ENCODE results near the gene WDR35.

The WDR35 gene

DNA sequence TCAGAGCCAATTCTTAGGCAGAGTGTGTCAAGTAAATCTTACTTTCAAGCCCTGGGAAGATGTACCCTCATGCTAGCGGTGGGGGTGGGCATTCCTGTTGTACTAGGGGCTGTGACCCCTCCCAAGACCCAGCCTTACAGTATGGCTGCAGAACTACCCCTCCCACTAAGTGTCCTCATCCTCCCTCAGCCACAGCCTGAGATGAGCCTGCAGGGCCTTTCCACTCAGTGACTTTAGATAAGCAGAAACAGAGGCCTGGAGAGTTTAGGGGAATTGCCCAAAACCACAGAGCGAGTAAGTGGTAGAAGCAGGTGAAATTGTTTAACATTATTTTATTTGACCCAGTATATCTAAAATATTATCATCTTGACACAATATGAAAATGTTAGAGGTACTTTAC is 124.8 kb downstream of the WDR35 start:
- no peak for DNase-seq

DNA sequence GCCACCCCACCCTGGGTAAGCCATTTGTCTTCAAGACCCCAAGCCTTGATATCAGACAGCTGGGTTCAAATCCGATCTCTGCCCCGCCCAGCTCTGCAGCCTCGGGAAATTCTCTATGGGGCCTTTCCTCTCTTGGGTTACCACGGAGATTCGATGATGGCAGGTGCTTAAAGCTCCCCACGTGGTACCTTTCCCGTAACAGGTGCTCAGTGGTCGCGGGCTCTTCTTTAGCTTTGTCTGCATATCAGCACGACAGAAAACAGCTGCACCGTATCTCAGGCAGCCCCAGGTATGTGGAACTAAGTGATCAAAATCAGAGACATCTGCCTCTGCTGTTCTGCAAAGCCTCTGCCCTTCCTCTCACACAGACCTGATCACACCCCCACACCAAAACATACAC is 125.5 kb downstream of the WDR35 start:
- DNase-seq = no peak

GRCh38 chr2:19863303-19864041 is 126.4 kb downstream of the WDR35 start:
- peak; percentile 57 for DNase-seq

- no peak for DNase-seq
These were observed 128.1 kb downstream of the WDR35 start for GRCh38 chr2:19861813-19862212.

Data from effector CD8-positive, alpha-beta T cell (primary cell).